HG03095 (cell line): ENCODE data around the gene BANP.
A peak's percentile ranks its signal among the peaks of the same experiment; 100 is the strongest.
"Not testable (repeated sequence)": the region's sequence is repeated elsewhere in the genome, so short reads cannot be mapped to it uniquely, and the experiment has no call there.

Source experiments
- ATAC-seq: cut with Tn5 transposase; IDR thresholded peaks from one replicate; pipeline ENCODE4 v1.9.1; 2021; ENCODE audit warnings: moderate library complexity; ENCODE audit not compliant: unreplicated experiment

The BANP gene, protein sequence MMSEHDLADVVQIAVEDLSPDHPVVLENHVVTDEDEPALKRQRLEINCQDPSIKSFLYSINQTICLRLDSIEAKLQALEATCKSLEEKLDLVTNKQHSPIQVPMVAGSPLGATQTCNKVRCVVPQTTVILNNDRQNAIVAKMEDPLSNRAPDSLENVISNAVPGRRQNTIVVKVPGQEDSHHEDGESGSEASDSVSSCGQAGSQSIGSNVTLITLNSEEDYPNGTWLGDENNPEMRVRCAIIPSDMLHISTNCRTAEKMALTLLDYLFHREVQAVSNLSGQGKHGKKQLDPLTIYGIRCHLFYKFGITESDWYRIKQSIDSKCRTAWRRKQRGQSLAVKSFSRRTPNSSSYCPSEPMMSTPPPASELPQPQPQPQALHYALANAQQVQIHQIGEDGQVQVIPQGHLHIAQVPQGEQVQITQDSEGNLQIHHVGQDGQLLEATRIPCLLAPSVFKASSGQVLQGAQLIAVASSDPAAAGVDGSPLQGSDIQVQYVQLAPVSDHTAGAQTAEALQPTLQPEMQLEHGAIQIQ

DNA sequence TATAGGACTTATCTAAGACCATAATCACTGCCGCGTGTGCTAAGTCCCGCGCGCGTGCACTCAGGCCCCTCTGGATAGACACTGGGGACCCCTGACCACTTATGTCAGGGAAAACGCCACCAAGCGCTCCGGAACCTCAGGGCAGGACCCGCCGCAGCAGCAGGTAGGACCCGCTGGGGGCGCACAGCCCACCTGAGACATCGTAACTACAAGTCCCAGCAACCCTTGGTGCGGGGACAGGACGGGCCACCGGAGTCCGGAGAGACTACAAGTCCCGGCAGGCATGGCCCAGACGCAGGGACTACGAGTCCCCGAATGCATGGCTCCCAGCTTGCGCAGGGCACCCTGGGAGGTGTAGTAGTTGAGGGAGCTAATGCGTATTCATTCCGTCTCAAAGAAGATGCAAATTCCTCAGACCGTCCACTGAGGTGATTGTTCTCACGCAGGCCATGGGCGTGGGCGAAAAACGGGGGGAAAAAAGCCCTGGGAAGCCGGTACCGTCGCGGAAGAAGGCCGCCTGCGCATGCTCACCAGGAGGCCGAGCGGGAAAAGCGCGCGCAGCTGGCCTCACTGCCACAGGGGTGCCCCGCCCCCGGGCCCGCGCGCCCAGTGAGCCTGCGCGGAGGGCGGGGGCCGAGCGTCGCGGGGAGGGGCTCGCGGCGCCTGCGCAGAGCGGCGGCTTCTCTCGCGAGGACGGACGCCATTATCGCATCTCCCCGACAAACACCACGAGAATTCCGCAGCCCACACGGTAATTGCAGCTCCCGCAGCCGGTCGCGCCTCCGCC, at the start of gene BANP:
Gene BANP (plus strand): TSS at position 670 of the 787 bp plus-strand sequence. CDS start 23,682 bp downstream, outside the sequence.
- ATAC-seq: peak; percentile 90

DNA sequence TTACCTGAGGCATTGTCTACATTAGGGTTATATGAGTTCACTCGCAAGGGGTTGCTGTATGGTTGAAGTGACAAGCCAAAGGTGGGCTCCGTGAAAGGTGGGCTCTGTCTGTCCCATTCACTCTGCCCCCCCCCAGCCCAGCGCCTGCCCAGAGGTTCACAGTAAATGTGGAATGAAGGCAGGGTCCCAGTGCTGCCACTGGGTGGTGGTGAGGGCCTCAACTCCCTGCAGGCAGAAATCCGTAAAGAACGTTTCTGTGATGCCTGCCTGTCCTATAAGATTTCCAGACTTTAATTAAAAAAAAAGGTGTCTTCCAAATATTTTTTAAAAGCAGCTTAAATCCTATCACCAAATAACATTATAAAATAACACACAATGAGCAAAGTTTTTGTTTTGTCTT, 46.3 kb upstream of the BANP start:
- not testable (repeated sequence) for ATAC-seq

DNA sequence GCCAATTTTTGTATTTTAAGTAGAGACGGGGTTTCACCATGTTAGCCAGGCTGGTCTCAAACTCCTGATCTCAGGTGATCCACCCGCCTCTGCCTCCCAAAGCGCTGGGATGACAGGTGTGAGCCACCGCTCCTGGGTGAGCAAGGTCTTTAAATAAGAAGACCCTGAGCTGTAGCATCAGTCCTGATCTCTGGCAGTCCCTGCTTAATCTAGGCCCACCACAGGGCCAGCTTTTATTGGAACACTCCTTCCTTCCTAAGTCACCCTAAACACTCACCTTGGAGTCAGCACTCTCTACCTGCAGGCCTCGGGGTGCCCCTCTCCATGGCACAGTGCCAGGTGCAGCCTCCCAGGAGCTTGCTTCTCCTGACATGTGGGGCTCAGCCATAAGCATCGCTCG, 45.7 kb upstream of the BANP start:
- not testable (repeated sequence) for ATAC-seq

DNA sequence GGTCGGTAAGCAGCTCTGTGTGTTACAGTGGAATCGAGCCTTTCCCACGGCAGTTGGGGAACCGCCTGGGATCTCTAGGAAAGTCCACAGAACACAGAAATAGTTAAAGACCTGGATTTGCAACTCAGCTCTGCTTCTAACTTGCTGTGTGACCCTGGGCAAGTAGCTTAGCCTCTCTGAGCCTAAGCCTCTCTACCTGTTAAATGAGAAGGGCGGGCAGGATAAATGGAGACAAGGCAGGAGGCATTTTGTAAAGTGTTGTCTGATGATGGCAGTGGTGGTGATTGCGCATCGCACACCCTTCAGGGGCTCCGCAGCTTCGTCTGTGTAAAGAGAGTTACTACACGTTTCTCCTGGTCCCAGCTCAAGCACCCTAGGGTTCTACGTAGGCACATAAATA, 43.1 kb upstream of the BANP start:
- ATAC-seq: not testable (repeated sequence)

DNA sequence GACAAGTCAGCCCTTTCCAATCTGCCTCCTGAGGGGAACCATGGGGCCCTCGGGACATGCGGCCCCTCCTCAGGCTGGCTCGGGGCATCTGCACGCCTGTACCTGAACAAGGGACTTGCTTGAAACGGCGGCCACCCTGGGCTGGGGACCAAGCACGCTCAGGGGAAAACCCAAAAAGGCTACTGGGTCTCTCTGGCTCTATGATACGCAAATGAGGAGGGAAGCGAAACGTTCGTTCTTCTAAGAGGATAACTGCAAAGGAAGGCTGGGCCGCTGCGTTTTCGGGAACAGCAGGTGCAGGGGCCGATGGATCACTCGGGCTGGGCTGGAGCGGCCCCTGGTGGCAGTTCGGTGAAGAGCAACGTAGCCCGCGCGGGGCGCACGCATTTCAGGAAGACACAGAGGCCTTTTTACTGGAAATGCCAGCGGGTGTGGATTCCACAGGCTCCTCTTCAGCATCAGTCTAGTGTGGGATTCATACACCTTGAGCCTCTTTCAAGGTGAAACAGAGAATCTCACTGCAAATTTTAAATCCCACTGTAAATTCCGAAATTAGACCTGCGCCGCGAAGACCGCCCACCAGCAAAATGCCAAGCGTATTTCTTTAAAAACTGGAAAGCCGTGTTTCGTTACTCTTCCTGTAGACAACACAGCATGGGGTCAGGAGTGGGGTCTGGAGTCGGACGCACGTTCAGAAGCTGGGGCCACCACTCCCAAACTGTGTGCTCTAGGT, 41.9 kb upstream of the BANP start:
- ATAC-seq: peak; percentile 77

DNA sequence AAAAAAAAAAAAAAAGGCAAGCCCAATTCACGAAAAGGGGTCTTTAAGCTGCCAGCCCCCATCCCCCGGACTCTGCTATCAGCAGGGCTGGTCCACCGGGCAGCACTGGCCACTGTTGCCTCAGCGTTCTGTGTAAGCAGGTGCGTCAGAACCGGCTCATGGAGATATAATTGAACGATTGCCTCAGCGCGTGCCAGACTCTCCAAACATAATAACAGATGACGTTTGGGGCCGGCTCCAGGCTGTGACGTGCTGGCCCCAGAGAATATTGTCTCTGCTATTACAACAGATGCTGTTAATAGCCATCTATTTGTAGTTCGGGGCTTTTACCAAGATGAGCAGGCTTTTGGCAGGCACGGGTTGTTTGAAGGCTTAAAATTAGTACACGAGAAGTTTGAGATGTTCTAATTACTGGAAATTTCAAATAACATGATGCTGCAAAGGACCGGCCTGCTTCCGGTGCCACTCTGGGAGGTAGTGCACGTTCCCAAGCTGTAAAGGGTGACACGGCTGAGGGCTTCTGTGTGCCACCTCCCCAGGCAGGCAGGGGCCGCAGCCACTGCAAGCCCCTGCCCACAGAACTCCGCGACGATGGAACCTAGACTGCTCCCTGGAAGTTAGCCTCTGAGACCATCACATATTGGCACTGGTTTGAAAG, 40.0 kb upstream of the BANP start:
- not testable (repeated sequence) for ATAC-seq

DNA sequence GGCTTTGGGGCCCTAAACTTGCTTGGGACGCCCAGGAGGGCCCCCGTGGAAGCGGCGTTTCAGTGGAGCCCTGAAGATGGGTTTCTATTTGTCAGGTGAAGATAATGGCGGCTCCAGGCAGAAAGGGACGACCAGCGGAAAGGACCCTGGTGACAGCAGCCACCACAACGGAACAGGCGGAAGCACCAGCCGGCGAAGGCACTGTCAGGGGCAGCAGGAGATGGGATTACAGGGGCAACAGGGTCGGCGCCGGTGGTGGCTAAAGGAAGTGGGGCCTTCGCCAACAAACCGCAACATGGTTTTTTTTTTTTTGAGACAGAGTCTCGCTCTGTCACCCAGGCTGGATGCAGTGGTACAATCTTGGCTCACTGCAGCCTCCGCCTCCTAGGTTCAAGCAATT, 38.5 kb upstream of the BANP start:
- not testable (repeated sequence) for ATAC-seq

DNA sequence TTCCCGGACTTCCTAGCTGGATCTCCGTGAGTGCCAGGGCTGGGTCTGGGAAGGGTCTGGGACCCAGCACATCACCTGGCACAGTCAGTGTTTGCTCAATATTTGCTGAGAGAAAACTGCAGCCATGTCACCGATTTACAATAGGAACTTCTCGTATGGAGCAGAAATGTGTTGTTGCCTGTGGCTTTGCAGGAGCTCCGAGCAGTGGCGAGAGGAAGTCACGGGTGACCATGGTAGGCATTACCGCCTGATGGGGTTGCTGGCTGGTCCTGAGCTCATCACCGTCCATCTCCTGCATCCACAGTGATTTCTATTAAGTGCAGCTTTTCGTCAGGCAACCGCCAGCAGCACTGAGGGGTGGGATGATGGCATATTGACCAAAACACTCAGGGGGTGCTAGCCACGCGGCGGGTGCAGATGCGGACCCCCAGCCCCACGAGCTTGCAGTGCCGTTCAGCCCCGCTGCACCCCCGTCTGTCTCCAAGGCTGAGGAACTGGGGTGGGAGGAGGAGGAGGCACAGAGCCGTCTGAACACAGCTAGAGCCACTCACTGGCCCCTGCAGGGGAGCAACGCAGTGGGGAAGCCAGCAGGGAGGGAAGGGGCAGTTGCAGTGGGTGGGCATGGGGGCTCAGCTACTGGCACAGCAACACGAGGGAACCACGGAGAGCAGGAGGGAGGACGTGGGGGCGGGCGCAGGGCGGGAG, 37.1 kb upstream of the BANP start:
- not testable (repeated sequence) for ATAC-seq

DNA sequence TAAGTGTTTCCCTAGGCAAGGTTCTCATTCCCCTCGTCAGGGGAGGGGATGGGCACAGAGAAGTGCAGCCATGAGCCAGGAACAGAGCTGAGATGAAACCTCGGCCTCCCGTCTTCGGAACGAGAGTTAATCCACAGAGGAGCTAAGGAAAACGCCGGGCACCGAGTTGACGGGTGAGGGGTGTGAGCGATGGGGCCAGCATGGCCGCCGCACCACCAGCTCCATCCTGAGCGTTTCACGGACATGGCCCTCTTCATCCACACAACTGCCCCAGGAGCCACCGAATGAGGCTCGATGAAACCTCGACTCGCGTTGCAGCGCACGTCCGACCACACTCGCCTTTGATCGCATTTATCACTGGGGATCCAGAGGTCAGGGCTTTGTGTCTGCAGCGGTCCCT, 36.4 kb upstream of the BANP start:
- ATAC-seq: no peak

DNA sequence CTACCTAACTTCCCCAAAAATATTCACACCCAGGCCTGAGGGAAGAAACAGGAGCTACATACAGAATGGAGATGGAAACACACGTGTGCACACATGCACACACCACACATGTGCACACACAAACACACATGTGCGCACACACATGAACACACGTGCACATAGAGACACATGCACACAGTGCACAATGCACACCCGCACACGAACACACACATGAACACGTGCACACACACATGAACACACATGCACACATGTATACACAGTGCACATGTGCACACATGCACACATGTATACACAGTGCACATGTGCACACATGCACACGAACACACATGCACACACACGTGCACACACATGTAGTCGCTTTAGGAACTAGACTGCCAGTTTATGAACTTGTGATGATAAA, 33.7 kb upstream of the BANP start:
- no peak for ATAC-seq

DNA sequence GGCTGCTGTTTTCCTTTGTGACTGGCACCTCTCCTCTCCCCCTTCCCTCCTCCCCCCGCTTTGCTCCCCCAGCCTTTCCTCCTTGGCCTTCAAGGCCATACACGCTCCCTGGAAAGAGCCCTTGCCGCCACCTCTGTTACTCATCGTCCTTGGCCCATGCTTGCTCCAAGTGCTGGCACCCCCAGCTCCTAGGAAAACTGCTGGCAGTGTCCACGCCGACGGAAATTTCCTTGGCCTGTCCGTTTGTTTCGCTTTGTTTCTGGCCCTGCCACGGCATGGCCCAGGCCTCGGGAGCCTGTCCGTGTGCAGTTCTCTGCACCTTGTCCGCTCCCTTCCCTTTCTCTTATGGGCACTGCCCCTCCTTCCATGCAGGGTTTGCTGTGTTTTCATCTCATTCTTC, 32.9 kb upstream of the BANP start:
- no peak for ATAC-seq

DNA sequence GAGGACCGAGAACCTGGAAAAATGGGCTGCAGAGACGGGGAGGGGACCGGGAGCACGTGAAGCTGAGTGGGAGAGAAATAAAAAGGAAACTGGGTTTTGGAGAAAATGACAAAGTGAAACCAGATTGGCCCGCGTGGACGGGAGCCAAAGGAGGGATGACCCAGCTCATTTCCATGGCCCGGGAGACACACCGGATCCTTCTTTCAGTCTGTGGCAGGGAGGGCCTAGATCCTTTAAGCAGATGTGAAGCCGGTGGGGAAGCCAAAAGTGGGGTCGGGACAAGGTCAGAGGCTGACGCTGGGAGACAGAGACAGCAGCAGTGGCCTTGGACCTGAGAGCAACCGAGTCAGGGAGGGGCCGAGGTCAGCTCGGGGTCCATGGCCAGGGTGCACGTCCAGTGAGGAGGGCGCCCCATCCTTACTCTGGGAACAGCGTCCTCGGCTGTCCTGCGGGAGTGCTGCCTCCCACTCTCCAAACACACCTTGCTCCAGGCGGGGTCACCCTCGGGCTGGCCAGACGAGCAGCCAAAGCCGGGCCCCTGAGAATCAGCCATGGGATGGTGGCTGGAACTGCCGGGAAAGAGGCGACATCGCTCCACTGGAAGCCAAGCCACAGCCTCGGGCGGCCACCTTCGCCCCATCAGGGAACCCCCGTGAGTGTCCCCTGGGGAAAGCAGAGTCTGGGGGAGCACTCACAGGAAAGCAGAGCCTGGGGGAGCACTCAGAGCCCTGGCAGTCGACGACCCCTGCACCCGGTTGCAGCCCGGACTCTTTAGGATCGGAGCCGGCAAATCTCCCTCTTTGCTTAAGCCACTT, 32.2 kb upstream of the BANP start:
- no peak for ATAC-seq

DNA sequence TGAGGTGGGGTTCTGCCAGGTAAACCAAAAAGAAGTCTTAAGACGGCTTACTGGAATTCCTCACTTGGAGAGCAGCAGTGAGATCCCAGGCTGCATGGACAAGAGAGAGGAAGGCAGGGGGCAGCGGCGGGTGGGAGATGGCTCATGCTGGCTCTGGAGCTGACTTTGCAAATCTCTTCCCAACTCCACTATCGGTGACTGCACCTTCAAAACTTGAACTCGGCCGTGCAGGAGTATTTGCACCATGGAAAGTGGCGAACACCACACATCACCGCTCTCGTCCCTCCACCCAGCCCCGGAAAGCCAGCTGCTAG, 31.6 kb upstream of the BANP start:
- ATAC-seq: no peak

DNA sequence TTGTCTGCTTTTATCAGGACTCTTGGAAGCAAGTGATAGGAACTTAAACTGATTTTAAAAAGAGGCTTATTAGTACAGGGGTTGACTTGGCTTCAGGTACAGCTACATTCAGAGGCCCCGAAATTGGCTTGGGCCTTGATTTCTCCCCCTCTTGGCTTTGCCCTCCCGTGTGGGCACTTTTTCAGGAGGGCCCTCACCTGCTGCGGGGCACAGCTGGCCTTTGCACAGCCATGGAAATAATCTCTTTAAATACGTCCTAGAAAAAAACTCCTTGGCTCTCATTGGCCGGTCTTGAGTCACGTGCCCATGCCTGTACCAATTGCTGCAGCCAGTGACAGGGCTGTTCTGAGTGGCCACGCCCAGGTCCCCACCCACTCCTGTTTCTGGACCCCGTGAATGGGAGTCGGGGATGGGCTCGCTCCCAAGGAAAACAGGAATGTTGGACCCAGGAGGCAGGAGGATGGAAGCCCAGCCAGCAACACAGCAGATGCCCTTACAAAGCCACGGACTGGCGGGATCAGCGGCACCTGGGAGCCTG, 29.9 kb upstream of the BANP start:
- ATAC-seq: no peak

DNA sequence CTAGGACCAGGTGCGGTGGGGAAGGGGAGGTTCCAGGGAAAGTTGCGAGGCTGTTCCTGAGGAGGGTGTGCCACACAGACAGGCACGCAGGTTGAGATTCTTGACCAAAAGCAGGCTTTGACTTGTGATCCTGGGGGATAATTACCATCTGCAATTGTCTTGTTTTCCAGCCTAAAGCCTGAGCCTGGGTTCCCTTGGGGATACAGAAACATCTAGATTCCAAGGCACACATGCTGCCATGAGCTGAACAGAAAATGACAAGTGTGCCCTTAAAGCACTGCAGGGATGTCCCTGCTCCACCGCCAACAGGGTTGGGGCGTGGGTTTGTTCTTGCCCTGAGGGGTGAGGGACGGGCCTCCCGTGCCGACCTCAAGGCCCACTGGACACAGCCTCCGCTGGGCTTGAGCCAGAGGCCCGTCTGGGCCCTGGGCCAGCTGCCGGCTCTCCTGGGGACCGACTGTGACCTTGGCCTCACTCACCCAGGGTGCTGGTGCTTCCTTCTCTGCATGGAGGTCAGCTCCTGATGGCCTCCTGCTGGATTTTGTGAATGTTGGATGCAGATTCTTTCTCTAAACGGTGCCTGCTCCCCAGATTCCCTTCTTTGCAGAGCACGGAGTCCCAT, 28.9 kb upstream of the BANP start:
- no peak for ATAC-seq

DNA sequence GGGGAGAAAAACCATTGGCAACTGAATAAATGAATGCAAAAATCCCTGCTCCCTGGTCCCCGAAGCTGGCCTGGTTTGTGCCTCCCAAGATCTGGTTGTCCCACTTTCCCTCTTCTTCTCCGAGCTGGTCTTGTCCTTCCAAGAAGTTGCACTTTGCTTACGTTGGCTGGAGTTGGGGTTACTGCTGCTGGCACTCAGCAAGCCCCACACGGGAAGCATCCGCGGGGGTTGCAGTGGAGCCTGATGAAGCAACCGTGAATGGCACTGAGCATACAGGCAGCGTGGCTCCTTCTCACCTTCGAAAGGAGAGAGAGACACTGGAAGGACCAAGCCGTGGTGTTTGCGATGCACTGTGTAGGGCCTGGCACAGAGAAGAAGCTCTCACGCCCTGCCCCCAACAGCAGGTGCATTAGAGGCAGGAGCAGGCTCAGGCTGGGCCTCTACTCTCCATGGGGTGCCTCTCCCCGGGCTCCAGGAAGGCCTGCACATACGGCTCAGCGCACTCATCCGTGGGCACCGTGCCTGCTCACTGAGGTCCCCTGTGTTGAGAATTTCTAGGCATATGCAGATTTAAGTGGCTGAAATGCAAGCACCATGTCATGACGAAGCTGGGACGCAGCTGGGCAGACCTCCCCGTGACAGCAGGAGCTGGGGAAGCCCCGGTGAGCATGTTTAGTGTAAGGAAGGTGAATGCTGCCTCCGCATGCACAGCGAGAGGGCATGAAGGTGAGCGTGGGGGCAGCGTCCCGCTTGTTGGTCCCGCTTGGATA, 27.0 kb upstream of the BANP start:
- peak; percentile 79 for ATAC-seq

DNA sequence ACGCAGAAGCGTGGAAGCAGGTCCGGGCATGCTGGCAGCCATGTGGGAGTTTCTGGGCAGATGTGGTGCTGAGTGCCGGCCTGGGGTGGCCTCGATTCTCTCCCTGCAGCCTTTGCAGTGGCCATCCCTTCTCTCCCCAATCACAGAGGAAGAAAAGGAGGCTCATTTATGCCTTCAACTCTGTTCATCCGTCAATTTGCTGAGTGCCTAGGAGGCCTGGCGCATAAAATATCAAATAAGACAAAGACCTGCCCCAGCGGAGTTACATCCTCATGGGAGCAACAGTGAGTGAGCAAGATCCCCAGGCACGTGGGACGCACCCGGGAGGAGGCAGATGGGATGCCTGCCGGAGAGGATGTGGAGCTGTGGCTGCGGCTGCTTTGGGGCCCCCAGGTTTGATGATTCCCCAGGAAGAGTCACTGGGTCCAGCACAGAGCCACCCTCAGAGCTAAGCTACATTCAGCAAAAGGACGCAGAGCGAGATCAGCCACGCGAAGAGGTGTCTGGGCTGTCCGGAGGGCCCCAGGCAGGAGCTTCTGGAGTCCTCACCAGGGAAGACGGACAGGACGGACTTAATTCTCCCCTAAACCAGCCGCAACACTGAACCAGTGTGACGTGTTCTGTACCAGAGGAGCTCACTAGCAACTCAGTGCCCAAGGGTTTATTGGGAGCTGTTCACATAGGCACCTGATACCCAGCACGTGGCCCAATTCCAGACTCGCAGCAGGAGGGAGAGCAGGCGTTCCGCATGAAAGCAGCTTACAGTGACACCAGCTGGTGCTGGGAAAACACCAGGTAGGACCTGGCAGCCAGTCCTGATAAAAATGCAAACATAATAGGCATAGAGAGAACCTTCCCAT, 26.2 kb upstream of the BANP start:
- no peak for ATAC-seq
